Activated CD8-positive, alpha-beta memory T cell treated with anti-CD3 and anti-CD28 coated beads, Interleukin-2, amount 50 U/mL, for 24 hours (primary cell): Measurements from ENCODE around the gene ECI2.
"Not testable (repeated sequence)": the region's sequence is repeated elsewhere in the genome, so short reads cannot be mapped to it uniquely, and the experiment has no call there.

ENCODE experiments used
- DNase-seq: peaks from one replicate; pipeline ENCODE4 v3.0.0-alpha.2; 2020; ENCODE audit errors: extremely low read depth

Gene ECI2

DNA sequence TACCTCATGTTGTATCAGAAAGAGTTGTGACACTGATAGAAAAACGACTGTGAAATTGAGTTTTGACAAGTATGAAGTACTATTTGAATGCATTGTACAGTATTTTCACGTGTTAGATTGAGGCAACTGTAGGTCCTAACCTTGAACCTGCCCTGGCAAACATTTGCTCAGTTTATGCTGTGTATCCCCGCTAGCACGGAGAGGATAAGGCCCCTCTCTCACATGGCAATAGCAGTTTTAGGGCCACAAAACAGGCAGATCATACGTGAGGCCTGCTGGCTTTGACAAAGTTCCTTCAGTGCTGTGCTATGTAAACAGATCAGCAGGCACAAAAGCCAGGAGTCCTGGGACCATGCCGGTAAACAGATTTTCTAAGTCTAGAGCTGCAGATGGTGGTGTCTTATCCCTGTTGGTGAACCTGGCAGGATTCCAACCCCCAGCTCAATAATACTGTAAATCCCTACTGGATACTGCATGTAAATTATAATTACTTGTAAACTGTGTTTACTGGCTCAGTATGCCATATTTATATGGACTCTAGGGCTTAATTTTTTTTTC lies 32.6 kb downstream of the ECI2 start:
- no peak for DNase-seq

DNA sequence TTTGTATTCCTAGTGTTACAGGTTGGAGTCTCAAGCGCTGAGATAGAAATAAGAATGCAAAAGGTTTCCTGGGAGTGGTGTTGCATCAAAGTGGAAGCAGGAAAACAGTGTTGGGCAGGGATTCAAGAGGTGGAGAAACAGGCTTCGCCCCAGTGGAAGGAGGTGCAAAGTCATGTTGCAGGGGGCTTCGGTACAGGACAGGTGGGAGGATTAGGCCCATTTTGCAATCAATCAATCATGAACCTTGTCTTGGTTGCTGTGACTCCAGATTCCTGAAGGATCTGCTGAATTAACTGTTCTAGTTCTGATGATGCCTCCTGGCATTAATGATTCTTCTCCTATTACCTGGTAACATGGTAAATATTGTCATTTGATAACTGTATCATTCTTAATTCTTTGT lies 34.1 kb downstream of the ECI2 start:
- no peak for DNase-seq

DNA sequence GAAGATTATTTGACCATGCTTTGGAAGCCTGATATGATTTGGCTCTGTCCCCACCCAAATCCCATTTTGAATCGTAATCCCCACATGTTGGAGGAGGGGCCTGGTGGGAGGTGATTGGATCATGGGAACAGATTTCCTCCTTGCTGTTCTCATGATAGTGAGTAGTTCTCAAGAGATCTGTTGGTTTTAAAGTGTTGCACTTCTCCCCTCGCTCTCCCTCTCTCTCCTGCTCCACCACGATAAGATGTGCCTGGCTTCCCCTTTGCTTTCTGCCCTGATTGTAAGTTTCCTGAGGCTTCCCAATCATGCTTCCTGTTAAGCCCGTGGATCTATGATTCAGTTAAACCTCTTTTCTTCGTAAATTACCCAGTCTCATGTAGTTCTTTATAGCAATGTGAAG lies 34.7 kb downstream of the ECI2 start:
- DNase-seq, result no peak

DNA sequence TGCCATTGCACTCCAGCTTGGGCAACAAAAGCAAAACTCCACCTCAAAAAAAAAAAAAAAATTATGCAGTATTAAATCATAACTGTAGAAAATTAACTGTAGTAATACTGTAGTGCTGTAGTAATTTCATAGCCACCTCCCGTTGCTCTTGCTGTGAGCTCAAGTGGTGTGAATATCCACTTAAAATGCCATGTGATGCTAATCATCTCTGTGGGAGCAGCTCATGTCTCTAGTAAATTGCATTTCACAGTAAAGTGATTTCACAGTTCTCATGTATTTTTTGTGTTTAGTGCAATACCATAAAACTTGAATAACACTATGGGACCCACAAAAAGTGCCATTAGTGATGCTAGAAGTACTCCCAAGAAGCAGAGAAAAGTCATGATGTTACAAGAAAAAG lies 42.1 kb downstream of the ECI2 start:
- DNase-seq, result no peak

DNA sequence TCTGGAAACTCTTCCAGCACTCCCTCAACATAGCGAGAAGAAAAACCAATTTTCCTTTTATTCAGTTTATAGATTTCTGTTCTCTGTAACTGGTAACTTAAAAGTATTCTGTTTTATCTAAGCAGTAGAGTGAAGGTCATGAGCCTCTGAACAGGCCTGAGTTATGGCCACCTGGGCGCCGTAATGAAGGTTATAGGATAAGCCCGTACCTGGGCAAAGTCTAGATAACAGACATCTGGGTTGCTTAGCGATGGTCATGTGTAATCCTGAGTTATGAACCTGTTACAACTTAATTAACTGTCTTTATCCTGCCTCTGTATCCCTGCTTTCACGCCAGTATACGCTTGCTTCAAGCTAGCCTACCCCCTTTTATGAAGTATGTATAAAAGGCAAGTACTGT lies 43.4 kb downstream of the ECI2 start:
- no peak for DNase-seq

DNA sequence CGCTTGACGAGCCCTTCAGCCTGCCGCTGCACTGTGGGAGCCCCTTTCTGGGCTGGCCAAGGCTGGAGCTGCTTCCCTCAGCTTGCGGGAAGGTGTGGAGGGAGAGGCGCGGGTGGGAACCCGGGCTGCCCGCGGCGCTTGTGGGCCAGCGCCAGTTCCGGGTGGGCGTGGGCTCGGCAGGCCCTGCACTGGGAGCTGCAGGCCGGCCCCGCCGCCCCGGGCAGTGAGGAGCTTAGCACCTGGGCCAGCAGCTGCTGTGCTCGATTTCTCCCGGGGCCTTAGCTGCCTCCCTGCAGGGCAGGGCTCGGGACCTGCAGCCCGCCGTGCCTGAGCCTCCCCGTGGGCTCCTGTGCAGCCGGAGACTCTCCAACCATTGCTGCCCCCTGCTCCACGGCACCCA lies 45.3 kb downstream of the ECI2 start:
- DNase-seq, result not testable (repeated sequence)

DNA sequence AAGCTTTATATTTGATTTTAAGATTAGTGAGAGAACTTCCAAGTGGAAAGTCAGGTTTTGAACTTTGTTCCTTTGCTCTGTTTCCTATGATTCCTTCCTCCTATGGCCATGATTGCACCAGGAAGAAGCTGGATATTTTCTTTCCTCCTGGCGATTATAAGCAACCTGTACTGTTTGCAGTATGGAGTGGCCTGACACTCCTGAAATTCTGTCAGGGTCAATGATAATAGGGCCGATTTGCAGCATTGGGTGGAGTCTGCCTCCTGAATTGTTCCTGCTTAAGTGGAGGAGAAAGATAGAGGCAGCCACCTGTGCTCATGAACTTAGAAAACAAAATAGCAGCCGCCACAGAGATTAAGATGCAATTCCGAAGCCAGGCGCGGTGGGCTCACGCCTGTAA lies 46.7 kb downstream of the ECI2 start:
- no peak for DNase-seq

DNA sequence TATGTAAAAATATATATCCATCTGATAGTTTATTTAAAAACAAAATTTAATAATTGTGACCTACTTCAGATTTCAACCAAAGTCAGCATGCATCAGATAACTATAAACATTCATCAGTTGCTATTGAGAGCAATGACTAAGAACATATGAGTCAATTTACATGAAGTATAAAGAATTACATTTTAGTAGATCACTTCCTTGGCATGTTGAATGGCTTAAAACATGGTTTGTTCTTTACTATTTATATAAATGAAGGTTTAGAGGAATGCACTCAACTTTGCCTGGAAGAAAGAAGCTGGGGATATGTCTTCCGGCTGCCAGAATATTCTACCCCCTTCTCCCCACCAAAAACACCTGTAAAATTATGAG lies 50.1 kb downstream of the ECI2 start:
- no peak for DNase-seq

DNA sequence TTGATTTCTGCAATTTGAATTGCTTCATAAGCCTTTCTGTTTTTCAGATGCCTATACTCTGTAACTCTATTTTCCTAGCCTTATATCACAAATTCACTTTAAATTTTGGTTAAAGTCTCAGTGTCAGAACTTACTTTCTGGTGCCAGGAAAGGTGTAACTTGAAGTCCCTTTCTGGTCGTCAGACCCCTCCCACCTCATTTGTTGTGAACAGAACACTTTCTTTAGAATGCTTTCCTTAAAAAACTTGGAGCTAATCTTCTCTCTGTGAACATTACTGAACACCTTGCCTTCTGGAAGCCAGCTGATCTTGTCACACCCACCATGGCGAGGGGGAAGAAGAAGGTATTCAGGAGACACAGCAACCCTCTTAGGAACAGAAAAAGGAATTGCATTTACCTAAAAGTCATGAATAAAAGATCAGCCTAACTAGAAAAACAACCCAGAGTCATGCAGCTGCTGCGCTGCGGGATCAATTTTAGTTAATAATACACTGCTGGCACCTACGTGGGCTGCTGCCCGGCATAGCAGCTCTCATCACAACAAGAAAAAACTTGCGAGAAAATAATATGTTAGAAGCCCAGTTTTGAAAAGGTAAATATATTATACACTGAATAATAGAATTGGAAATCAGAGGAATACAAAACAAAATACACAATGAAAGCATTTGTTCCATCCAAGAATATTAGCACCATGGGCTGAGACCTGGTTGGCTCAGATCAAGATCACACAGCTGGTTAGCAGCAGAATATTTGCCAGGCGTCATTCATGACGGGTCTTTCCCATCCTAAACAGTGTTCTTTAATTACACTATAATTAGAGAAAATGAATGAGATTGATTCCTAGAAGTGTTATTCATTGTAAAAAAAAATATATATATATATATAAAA lies 50.7 kb downstream of the ECI2 start:
- DNase-seq, result no peak

DNA sequence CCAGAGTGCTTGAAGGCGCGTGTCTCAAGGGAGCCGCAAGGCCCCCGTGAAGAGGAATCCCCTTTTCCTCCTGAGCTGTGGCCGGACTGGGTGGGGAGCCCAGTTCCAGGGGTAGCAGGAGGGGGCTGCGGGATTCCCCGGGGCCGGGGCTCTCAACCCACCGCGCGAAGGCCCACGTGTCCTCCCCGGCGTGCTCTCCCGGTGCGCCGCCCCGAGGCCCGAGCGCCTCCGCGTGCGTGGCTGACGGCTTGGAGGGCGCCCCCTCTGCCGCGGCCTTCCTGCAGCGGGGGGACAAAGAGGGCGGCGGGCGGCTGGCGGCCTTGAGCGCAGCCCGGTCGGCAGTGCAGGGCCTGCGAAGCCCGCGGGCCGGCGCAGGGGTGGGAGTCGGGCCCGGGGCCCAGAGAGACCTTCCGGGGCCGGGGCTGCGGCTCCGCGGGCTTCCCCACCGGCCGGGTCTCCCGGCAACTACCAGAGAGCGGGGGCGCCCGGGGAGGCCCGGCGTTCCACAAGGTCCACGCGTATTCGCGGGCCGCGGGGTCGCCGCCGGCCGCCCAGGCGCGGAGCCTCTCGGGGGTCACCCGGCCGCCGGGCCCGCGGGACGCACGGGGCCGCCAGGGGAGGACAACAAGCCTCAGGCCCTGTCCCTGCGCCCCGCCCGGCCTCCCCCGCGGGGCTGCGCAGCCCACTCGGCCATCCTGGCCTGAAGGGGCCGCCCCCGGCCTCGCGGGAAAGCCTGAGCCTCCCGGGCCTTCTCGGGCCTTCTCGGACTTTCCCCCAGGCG lies 56.5 kb downstream of the ECI2 start, which contains the start of gene FAM217A:
FAM217A (minus strand) TSS at position 447 of the 781 bp plus-strand sequence. CDS start 1,723 bp downstream, outside the sequence.
- DNase-seq, result no peak

DNA sequence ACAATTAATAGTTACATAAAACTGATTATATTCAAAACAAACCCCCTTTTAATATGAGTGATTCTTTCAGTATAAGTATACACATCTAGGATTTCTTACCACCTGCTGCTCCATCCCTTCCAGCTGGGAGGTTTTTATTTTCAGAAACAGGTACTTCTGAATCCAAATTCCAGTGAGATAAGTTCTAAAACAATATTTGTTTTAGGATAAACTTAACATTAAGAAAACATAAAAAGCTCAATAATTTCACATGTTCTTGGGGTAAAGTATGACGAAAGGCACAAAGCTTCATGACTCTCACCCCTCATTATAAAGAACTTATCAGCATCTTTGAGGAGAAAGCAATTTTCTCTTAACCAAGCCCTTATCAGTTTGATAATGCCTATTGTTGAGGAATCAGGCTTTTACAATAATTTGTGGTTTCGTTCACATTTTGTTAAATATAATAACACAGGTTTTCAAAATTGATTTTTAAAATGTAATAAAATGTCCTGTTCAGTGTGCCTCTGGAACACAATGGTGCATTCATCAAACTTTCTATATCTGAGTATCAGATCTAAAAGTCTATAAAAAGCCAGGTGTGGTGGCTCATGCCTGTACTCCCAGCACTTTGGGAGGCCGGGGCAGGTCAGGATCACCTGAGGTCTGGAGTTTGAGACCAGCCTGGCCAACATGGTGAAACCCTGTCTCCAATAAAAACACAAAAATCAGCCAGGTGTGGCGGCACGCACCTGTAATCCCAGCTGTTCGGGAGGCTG lies 60.7 kb downstream of the ECI2 start:
- DNase-seq, result no peak

DNA sequence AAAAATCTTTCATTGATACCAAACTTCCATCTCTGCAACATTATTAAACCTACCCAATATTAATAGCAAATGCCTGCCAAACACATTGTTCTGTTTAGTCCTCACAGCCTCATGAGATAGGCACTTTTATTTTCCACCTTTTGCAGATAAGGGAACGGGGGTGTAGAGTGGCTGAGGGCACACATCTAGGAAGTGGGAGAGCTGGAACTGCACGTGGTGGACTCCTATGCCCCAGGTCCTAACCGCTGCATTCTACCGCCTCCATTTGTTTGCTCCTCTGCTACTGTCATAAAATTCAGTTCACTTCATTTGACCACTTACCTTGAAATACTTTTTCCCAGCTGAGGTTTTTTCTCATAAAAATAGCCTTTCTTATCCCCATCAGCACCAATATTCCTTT lies 64.0 kb downstream of the ECI2 start:
- no peak for DNase-seq

DNA sequence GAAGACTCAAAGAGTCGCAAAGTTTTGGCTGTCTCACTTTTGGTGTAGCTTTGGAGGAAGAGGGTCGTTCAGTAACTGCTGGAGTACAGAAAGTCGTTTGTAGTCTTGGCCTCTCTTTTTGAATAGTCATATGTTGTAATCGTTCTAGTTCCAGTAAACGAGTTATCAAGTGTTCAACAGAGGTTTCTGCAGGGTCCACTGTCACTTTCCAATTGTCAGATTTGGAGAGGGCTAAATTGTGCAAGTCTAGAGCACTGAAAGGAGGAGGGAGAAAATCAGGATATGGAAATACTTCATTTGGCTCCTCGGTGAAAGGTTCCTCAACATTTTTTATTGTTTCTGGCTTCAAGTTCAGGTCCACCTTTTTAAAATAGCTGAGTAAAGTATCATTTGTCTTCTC lies 66.2 kb downstream of the ECI2 start:
- no peak for DNase-seq

DNA sequence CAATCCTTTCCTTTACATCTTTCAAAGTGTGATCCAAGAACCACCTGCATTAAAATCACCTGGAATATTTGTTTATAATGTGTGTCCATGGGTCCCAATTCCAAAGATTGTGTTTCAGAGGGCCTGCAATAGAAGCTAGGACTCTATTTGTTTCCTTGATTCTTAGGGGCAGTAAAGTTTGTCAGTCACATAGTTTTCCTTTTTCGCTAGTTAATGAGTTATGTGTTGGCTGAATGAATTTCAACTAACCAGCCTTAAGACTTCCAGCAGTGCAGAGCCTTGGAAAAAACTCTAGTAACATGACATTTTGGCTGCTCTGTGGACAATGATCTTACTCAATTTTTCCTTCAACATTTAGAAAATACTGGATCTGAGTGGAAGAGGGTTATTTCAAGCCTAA lies 67.7 kb downstream of the ECI2 start:
- no peak for DNase-seq

DNA sequence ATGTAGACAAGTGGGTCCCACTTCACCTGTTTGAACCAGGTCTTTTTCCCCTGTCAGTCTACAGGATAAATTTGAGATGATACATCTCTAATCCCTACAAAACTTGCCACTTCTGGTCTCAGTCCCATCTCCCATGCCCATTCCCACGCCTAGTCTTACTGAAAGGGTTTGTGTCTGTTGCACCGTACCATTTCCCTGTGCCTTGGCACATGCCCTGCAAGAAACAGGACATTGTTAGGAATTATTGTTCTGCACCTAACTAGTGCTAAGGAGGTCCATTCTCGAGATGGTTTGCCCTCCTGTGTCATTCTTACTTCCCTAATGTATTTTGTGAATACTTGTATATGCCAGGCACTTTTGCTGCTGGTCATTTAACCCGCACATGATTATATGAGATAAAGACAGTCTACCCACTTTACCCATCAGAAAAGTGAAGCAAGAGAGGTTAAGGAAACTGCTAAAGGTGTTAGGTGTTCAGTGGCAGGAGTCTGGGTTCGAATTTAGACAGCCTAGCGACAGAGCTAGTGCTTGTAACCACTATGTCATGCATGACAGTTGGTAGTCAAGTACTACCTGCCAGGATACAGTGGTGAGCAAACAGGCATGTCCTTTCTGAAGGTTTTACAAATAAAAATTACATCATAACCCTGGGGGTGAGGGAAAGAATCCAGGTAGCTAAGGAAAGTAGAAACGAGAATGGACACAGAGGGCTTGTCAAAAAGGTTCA lies 69.2 kb downstream of the ECI2 start:
- DNase-seq, result no peak
